Endothelial cell of umbilical vein (primary cell): ENCODE data around the gene RASSF9. TPM values are rescaled to one million over a fixed set of nuclear protein-coding genes. Genes with fewer than 3 reads are reported as not detected.

Experiments
- BruUV-seq: library from RNA; stranded (reverse); fragments of 400-500 nt; replicated peaks from 2 replicates; lab custom pipeline; 2021; lab: Mats Ljungman, UMichigan
- CTCF ChIA-PET: fragments of 300-600, 350-600 bp; sonication (Branson Sonifier 250); formaldehyde crosslinking; loops from one replicate; lab custom pipeline; 2021; ENCODE audit warnings: antibody characterized with exemption, inconsistent platforms; lab: Charles Lee
- POLR2A ChIA-PET: fragments of 300-600, 350-600 bp; sonication (Branson Sonifier 250); formaldehyde crosslinking; loops from one replicate; lab custom pipeline; 2021; ENCODE audit warnings: antibody characterized with exemption, inconsistent platforms; lab: Charles Lee
- DNase-seq: peaks from one replicate; pipeline ENCODE4 v3.0.0-alpha.2; 2011; ENCODE audit warnings: low read depth, low spot score
- FAIRE-seq: peaks from 2 replicates; lab custom pipeline; 2011; peaks lifted over from hg19 to GRCh38; lab: Jason Lieb, UNC
- H2AFZ ChIP-seq: 2 replicates; pipeline ENCODE4 v1.6.0; 2012; ENCODE audit warnings: low read depth, low read length, control low read depth, inconsistent platforms
- H3K27ac ChIP-seq: 2 replicates; pipeline ENCODE4 v1.5.1; 2011; ENCODE audit warnings: low read depth, mild to moderate bottlenecking, control low read depth, low read length, moderate library complexity; ENCODE audit not compliant: insufficient read depth
- H3K27me3 ChIP-seq, 2 experiments: 2 replicates each; pipeline versions ENCODE4 v1.6.0 to v1.6.1; 2011; ENCODE audit warnings: low read length in 2 of 2, mixed read lengths in 1 of 2; ENCODE audit not compliant: control insufficient read depth in 2 of 2, insufficient read depth in 2 of 2
- H3K36me3 ChIP-seq, 2 experiments: 2 replicates in 1 of 2; 3 replicates in 1 of 2; pipeline ENCODE4 v1.5.1; 2011; ENCODE audit warnings: low read length in 2 of 2, mild to moderate bottlenecking in 1 of 2, moderate library complexity in 1 of 2; ENCODE audit not compliant: control insufficient read depth in 2 of 2, insufficient read depth in 2 of 2; ENCODE audit errors: extremely low read depth in 1 of 2
- H3K4me1 ChIP-seq: 3 replicates; pipeline ENCODE4 v1.5.1; 2011; ENCODE audit warnings: mild to moderate bottlenecking, low read length; ENCODE audit not compliant: control insufficient read depth, insufficient read depth; ENCODE audit errors: extremely low read depth
- H3K4me2 ChIP-seq: 2 replicates; pipeline ENCODE4 v1.6.1; 2011; ENCODE audit warnings: low read length, control low read depth, mixed read lengths; ENCODE audit not compliant: insufficient read depth
- H3K4me3 ChIP-seq, 3 experiments: fragments of 200-600 bp in 1 of 3; sonication (generic), shearing (Covaris generic) in 1 of 3; replicated peaks in 1 of 3; 2 replicates each; pipeline ENCODE4 v1.5.1; 2011 to 2016; ENCODE audit warnings: control low read depth in 3 of 3, low read length in 3 of 3, mild to moderate bottlenecking in 2 of 3, inconsistent platforms in 1 of 3, low read depth in 1 of 3, moderate library complexity in 1 of 3; ENCODE audit not compliant: insufficient read depth in 1 of 3
- H3K79me2 ChIP-seq: 2 replicates; pipeline ENCODE4 v1.6.0; 2012; ENCODE audit warnings: low read length, inconsistent platforms; ENCODE audit not compliant: control insufficient read depth, insufficient read depth
- H3K9ac ChIP-seq: replicated peaks from 2 replicates; pipeline ENCODE3; 2011; ENCODE audit warnings: low read length, control low read depth; ENCODE audit not compliant: insufficient read depth; ENCODE audit errors: extremely low read depth
- H3K9me1 ChIP-seq: replicated peaks from 3 replicates; pipeline ENCODE4 v1.6.0; 2011; ENCODE audit warnings: mild to moderate bottlenecking, low read length; ENCODE audit not compliant: control insufficient read depth, insufficient read depth; ENCODE audit errors: extremely low read depth
- H3K9me3 ChIP-seq: replicated peaks from 2 replicates; pipeline ENCODE4 v1.5.1; 2012; ENCODE audit warnings: low read length, inconsistent platforms; ENCODE audit not compliant: control insufficient read depth, insufficient read depth
- H4K20me1 ChIP-seq: replicated peaks from 2 replicates; pipeline ENCODE3; 2011; ENCODE audit warnings: mild to moderate bottlenecking, low read length; ENCODE audit not compliant: control insufficient read depth, insufficient read depth; ENCODE audit errors: extremely low read depth
- EZH2 ChIP-seq: IDR thresholded peaks from 2 replicates; pipeline ENCODE4 v1.6.1; 2012; ENCODE audit warnings: borderline replicate concordance, low read depth, mild to moderate bottlenecking, moderate library complexity, low read length, inconsistent platforms; ENCODE audit not compliant: severe bottlenecking
- FOS ChIP-seq: IDR thresholded peaks from 2 replicates; pipeline ENCODE4 v1.6.1; 2011; ENCODE audit warnings: mild to moderate bottlenecking, low read length, moderate library complexity, borderline replicate concordance; ENCODE audit not compliant: insufficient read depth
- GATA2 ChIP-seq: IDR thresholded peaks from 2 replicates; pipeline ENCODE4 v1.7.0; 2011; ENCODE audit warnings: low read depth, mild to moderate bottlenecking, moderate library complexity, mixed read lengths, low read length; ENCODE audit not compliant: insufficient read length, insufficient read depth
- JUN ChIP-seq: IDR thresholded peaks from 2 replicates; pipeline ENCODE4 v1.6.1; 2011; ENCODE audit warnings: borderline replicate concordance, low read depth; ENCODE audit not compliant: insufficient read length, insufficient read depth
- MYC ChIP-seq: IDR thresholded peaks from one replicate; pipeline ENCODE4 v1.6.1; 2011; ENCODE audit warnings: mild to moderate bottlenecking, low read depth, low read length
- POLR2A ChIP-seq: IDR thresholded peaks from 2 replicates; pipeline ENCODE4 v1.6.1; 2012; ENCODE audit warnings: low read depth, mild to moderate bottlenecking, control low read depth, low read length
- POLR2AphosphoS5 ChIP-seq: IDR thresholded peaks from 2 replicates; pipeline ENCODE4 v1.6.1; 2012; ENCODE audit warnings: low read depth, mild to moderate bottlenecking, control low read depth, low read length, moderate library complexity; ENCODE audit not compliant: insufficient read depth
- dilution Hi-C: fragments of 300-500 bp; cut with MboI; formaldehyde crosslinking; loops from one replicate; pipeline ENCODE4 v1.15.0; 2019; ENCODE audit warnings: low sequenced_read_pairs; ENCODE audit not compliant: extremely low pct_ligation_motif_present
- intact Hi-C: fragments of 100-400 bp; cut with micrococcal nuclease; formaldehyde crosslinking; loops from one replicate; pipeline ENCODE4 v1.10.0; 2022
- polyA plus RNA-seq, 4 experiments: library from polyadenylated mRNA; depleted of rRNA in 3 of 4; stranded (reverse) in 3 of 4; unstranded in 1 of 4; fragments of >200 nt; gene quantifications; 2 replicates each; pipeline versions ENCODE4 v1.2.1 to v1.2.3, GENCODE V29; 2011 to 2012; ENCODE audit warnings: missing spikeins in 1 of 4
- total RNA-seq: library from RNA; stranded (reverse); gene quantifications from 2 replicates; pipeline ENCODE4 v1.2.3, GENCODE V29; 2021
- TF ChIP-seq, protein P1 (sequence below): IDR thresholded peaks from 2 replicates; pipeline ENCODE4 v1.6.1; 2011; ENCODE audit not compliant: insufficient read depth, insufficient read length
- TF ChIP-seq, protein P2 (sequence below), 2 donors: IDR thresholded peaks; 1 replicate in 1 of 2; 2 replicates in 1 of 2; pipeline ENCODE4 v1.5.1; 2011; ENCODE audit warnings: low read length in 2 of 2, mild to moderate bottlenecking in 2 of 2, moderate library complexity in 2 of 2, control low read depth in 1 of 2, inconsistent platforms in 1 of 2, low read depth in 1 of 2; ENCODE audit not compliant: insufficient read depth in 1 of 2; ENCODE audit errors: extremely low read depth in 1 of 2

RASSF9 gene
- total and polyA plus RNA-seq, 2 donors (not counting 3 experiments of a cell fraction or from before 2014, with no cell fraction given), result 2.1 to 2.3 TPM

DNA sequence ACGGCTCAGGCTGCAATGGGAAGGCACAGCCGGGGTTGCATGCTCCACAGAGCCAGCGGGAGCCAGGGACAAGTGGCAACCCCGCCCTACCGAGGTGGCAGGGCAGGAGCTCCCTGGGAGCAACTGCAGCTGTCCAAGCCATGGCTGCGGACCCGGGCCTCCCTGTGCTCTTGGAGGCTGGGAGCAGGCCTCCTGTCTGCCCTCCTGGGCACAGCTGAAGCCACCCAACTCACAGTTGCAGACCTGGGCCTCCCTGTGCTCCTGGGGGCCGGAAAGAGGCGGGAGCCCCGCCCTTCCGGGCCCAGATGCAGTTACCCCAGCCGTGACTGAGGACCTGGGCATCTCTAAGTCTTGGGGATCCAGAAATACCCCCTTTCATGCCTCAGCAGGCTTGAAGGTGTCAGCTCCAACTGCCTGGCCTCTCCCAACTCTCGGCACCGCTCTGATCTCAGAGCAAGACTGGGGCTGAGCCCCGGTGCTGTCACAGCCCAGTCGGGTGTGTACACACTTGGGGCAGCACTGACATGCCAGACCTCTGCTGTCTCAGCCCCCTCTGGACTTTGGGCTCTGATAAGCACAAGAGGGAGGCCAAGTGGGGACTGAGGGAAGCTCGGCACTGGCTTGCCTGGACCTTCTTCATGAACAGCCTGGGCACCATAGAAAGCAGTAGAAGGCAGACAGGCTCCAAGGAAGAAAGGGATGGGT, 7.5 kb upstream of the RASSF9 start:
- Histone ChIP-seq H3K79me2 (no peaks in the 10 kb centered on the region), H3K9me3 (no peaks in the 10 kb centered on the region), H3K4me1 (no peaks in the 10 kb centered on the region), H3K9ac (no peak overlapping the region), H3K27me3 (no peaks in the 10 kb centered on the region), H3K4me3 (no peak overlapping the region), H3K27ac (no peak overlapping the region), H3K36me3 (no peaks in the 10 kb centered on the region), H4K20me1 (no peaks in the 10 kb centered on the region), H3K9me1 (no peaks in the 10 kb centered on the region), H2AFZ (no peak overlapping the region), H3K4me2 (no peak overlapping the region)
- ChIA-PET CTCF (interaction anchor here (0.7 to 2.2 kb wide), 4 partner anchors 11 to 23 kb away, joined by 3 to 6 read pairs (median 4); no protein-coding TSS in a partner anchor), POLR2A (no interaction called here)
- BruUV-seq, result no TSS peak
- dilution Hi-C loops, result no loop called here
- FAIRE-seq (no peak), DNase-seq (no peak)
- TF ChIP-seq, protein P1, sequence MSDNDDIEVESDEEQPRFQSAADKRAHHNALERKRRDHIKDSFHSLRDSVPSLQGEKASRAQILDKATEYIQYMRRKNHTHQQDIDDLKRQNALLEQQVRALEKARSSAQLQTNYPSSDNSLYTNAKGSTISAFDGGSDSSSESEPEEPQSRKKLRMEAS, result no peak
- TF ChIP-seq FOS (no peak), MYC (no peak), JUN (no peak), EZH2 (no peak), GATA2 (no peak), POLR2AphosphoS5 (no peak), POLR2A (no peak)
- TF ChIP-seq, protein P2, sequence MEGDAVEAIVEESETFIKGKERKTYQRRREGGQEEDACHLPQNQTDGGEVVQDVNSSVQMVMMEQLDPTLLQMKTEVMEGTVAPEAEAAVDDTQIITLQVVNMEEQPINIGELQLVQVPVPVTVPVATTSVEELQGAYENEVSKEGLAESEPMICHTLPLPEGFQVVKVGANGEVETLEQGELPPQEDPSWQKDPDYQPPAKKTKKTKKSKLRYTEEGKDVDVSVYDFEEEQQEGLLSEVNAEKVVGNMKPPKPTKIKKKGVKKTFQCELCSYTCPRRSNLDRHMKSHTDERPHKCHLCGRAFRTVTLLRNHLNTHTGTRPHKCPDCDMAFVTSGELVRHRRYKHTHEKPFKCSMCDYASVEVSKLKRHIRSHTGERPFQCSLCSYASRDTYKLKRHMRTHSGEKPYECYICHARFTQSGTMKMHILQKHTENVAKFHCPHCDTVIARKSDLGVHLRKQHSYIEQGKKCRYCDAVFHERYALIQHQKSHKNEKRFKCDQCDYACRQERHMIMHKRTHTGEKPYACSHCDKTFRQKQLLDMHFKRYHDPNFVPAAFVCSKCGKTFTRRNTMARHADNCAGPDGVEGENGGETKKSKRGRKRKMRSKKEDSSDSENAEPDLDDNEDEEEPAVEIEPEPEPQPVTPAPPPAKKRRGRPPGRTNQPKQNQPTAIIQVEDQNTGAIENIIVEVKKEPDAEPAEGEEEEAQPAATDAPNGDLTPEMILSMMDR (IDR thresholded peaks at IDR 0.05; ENCODE audit: extremely low read depth in 1 of 2, insufficient read depth in 1 of 2, low read depth in 1 of 2, low read length in 2 of 2), result no peak
- intact Hi-C loops, result no loop called here
